Esophagus muscularis mucosa (tissue), 4 donors: ENCODE measurements around the gene CCDC170. TPM values are rescaled to one million over a fixed set of nuclear protein-coding genes. Genes with fewer than 3 reads are reported as not detected.

Experiments used
- DNase-seq: peaks from one replicate; pipeline ENCODE4 v3.0.0-alpha.2; 2017; ENCODE audit errors: extremely low spot score
- H3K27ac ChIP-seq, 4 donors: fragments of 200-600 bp; sonication (generic); replicated peaks in 1 of 4; 1 replicate in 3 of 4; 2 replicates in 1 of 4; pipeline ENCODE4 v1.5.1; 2016 to 2019; ENCODE audit warnings: mild to moderate bottlenecking in 1 of 4
- H3K27me3 ChIP-seq, 4 donors: fragments of 200-600 bp; sonication (generic); one replicate each; pipeline versions ENCODE4 v1.5.1 to v1.6.0; 2016 to 2019
- H3K36me3 ChIP-seq, 4 donors: fragments of 200-600 bp; sonication (generic); one replicate each; pipeline ENCODE4 v1.5.1; 2016 to 2019
- H3K4me1 ChIP-seq, 4 donors: fragments of 200-600 bp; sonication (generic); one replicate each; pipeline ENCODE4 v1.5.1; 2016 to 2019
- H3K4me3 ChIP-seq, 4 donors: fragments of 200-600 bp; sonication (generic); 1 replicate in 2 of 4; 2 replicates in 2 of 4; pipeline ENCODE4 v1.5.1; 2016 to 2019; ENCODE audit warnings: mild to moderate bottlenecking in 4 of 4, moderate library complexity in 1 of 4
- H3K9me3 ChIP-seq, 4 donors: fragments of 200-600 bp; sonication (generic); 1 replicate in 3 of 4; 2 replicates in 1 of 4; pipeline ENCODE4 v1.5.1; 2016 to 2019
- EP300 ChIP-seq: sonication (generic); formaldehyde crosslinking; IDR thresholded peaks from one replicate; pipeline ENCODE4 v1.6.1; 2017; ENCODE audit warnings: antibody characterized with exemption
- POLR2A ChIP-seq: fragments of 450-650 bp; IDR thresholded peaks from one replicate; pipeline ENCODE4 v1.6.1; 2017; ENCODE audit warnings: antibody characterized with exemption, moderate library complexity, mild to moderate bottlenecking, low read depth
- POLR2AphosphoS5 ChIP-seq, 2 donors: sonication (generic); formaldehyde crosslinking; IDR thresholded peaks; one replicate each; pipeline ENCODE4 v1.6.1; 2017; ENCODE audit warnings: antibody characterized with exemption in 2 of 2
- WGBS: methylation state at CpG from one replicate; pipeline ENCODE4 v1.1.5; 2018; 5-methylcytosine and 5-hydroxymethylcytosine counted together
- intact Hi-C: fragments of 100-400 bp; cut with DNase I; formaldehyde crosslinking; loops from one replicate; pipeline ENCODE4 v1.15.1; 2023
- total RNA-seq, 4 donors: library from RNA; depleted of rRNA; stranded (reverse); fragments of >200 nt; gene quantifications; one replicate each; pipeline versions ENCODE4 v1.1.0 to v1.2.1, GENCODE V29; 2016
- TF ChIP-seq, protein P1 (sequence below), 3 experiments: fragments of 200-600 bp in 2 of 3; fragments of 450-650 bp in 1 of 3; sonication (generic) in 2 of 3; IDR thresholded peaks; one replicate each; pipeline ENCODE4 v1.5.1; 2017 to 2019; ENCODE audit warnings: antibody characterized with exemption in 3 of 3, mild to moderate bottlenecking in 2 of 3, moderate library complexity in 1 of 3

CCDC170 gene
- total RNA-seq, 4 donors from 2014 or later, result 0.32 to 1.5 (median 0.49) TPM

DNA sequence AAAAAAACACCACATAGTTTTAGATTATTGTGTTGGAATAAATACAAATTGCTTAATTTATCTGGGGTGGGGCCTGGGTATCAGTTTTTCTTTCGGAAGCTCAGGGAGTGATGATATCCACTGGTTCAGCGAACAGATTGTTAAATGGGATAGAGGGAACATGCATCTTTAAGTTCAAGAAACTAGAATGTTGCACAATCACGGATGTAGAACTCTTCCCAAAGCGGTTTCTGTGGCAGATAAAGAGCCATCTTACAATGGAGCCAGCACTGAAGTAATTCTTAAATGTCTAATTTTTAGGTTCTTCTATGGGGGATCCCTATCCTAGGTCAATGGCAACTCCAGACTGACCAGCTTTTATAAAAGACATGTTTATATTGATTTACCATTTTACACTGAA, 32.1 kb upstream of the CCDC170 start:
- Histone ChIP-seq H3K4me1 (peaks cover 0 to 7% (median 3%) of the 10 kb centered on the region in 4 donors), H3K4me3 (no peak overlapping the region), H3K27me3 (no peaks in the 10 kb centered on the region), H3K9me3 (no peaks in the 10 kb centered on the region), H3K36me3 (peaks cover 18 to 65% (median 44%) of the 10 kb centered on the region in 4 donors), H3K27ac (no peak overlapping the region)
- intact Hi-C loops, result no loop called here
- DNase-seq, result no peak
- WGBS, result 87% methylated on average over 4 of the region's 4 CpGs
- TF ChIP-seq, protein P1, sequence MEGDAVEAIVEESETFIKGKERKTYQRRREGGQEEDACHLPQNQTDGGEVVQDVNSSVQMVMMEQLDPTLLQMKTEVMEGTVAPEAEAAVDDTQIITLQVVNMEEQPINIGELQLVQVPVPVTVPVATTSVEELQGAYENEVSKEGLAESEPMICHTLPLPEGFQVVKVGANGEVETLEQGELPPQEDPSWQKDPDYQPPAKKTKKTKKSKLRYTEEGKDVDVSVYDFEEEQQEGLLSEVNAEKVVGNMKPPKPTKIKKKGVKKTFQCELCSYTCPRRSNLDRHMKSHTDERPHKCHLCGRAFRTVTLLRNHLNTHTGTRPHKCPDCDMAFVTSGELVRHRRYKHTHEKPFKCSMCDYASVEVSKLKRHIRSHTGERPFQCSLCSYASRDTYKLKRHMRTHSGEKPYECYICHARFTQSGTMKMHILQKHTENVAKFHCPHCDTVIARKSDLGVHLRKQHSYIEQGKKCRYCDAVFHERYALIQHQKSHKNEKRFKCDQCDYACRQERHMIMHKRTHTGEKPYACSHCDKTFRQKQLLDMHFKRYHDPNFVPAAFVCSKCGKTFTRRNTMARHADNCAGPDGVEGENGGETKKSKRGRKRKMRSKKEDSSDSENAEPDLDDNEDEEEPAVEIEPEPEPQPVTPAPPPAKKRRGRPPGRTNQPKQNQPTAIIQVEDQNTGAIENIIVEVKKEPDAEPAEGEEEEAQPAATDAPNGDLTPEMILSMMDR (IDR thresholded peaks at IDR 0.05), result no peak
- TF ChIP-seq EP300 (no peak), POLR2AphosphoS5 (IDR thresholded peaks at IDR 0.05) (no peak), POLR2A (no peak)

DNA sequence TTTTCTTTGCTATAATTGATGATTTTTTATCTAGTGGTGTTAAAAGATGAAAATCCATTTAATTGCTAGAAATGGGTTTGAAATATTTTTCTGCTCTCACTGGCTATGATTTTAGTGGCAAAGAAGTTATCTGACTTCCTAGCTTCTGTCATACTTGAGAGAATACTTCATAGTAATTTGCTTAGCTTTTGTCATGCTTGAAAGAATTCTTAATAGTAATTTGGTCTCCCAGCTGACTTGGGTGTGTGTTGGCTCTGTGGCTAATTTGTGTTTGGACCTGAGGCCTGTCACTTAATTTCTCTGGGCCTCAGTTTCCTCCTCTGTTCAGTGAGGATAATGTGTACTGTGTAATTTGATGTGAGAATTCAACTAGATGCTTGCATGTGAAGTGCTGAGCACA, 29.1 kb upstream of the CCDC170 start:
- peaks cover 10 to 58% (median 42%) of the 10 kb centered on the region in 4 donors for H3K36me3 ChIP-seq
- no peaks in the 10 kb centered on the region for H3K9me3 ChIP-seq
- intact Hi-C loops, result no loop called here
- no peaks in the 10 kb centered on the region for H3K4me1 ChIP-seq
- DNase-seq, result no peak
- TF ChIP-seq POLR2AphosphoS5 (IDR thresholded peaks at IDR 0.05) (no peak), POLR2A (no peak), EP300 (no peak)
- TF ChIP-seq, protein P1 (IDR thresholded peaks at IDR 0.05), result no peak
- no peak overlapping the region for H3K27ac ChIP-seq
- H3K4me3 ChIP-seq, result no peak overlapping the region
- no peaks in the 10 kb centered on the region for H3K27me3 ChIP-seq

DNA sequence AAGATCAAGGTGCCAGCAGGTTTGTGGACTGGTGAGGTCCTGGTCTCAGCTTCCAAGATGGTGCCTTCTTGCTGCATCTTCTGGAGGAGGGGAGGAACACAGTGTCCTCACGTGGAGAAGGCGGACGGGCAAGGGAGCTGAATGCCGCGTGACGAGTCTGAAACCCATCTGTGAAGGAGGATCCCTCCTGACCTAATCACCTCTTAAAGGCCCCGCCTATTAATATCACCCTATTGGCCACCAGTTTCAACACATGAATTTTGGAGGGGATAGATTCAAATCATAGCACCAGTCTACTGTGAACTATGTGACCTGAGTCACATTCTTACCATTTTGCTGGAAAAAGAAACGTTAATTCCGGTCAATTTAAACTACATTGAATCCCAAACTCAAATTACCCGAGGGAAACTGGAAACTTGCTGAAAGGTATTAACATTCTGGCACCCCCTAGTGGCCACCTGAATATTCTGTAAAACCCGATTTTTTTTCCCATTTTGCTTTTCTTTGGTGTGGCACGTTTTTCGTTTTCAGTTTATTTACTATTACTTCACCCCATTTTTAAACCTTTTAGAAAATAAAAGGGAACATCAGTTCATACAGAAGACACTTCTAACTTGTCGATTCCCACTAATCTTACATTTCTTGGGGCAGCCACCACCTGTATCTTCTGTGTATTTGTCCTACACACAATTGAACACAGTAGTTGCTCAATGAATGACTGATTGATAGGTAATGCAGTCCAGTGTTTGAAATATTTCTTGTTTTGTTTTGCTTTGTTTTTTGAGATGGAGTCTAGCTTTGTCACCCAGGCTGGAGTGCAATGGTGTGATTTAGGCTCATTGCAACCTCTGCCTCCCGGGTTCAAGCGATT, 17.9 kb upstream of the CCDC170 start:
- no peaks in the 10 kb centered on the region for H3K36me3 ChIP-seq
- H3K4me3 ChIP-seq, result peak overlapping the region in 2 of 4 donors; percentile 13 to 37
- no peak overlapping the region for H3K27ac ChIP-seq
- intact Hi-C loops, result loop anchor here (1.0 to 10.0 kb wide), 2 partner anchors 35 to 581 kb away; no protein-coding TSS in a partner anchor
- no peaks in the 10 kb centered on the region for H3K27me3 ChIP-seq
- WGBS, result 35% methylated on average over 10 of the region's 16 CpGs
- no peak for TF ChIP-seq EP300
- TF ChIP-seq, protein P1 (IDR thresholded peaks at IDR 0.05), result peak; percentile 59 to 75 (median 69)
- H3K9me3 ChIP-seq, result no peaks in the 10 kb centered on the region
- peaks cover 0 to 9% (median 7%) of the 10 kb centered on the region in 4 donors for H3K4me1 ChIP-seq
- DNase-seq, result no peak

DNA sequence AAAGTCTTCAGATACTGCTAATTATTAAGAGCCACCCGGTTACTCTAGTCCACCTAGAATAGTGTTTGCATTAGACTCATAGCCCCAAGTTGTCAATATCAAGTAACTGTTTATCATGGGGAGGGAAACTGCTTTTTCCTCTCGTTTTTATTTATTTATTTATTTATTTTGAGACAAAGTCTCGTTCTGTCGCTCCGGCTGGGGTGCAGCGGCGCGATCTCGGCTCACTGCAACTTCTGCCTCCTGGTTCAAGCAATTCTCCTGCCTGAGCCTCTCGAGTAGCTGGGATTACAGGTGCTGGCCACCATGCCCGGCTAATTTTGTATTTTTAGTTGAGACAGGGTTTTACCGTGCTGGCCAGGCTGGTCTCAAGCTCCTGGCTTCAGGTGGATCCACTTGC, 16.1 kb upstream of the CCDC170 start:
- Histone ChIP-seq H3K36me3 (no peaks in the 10 kb centered on the region), H3K9me3 (no peaks in the 10 kb centered on the region), H3K4me3 (no peak overlapping the region), H3K4me1 (peaks cover 0 to 9% (median 8%) of the 10 kb centered on the region in 4 donors), H3K27me3 (no peaks in the 10 kb centered on the region), H3K27ac (no peak overlapping the region)
- 93% methylated on average over 12 of the region's 12 CpGs for WGBS
- intact Hi-C loops, result loop anchor here (10.0 kb wide), 1 partner anchor 583 kb away; no protein-coding TSS in a partner anchor
- TF ChIP-seq POLR2AphosphoS5 (IDR thresholded peaks at IDR 0.05) (no peak), EP300 (no peak), POLR2A (no peak)
- TF ChIP-seq, protein P1 (IDR thresholded peaks at IDR 0.05), result no peak
- DNase-seq, result no peak
